Measurements from ENCODE around the gene CD6.

Gene CD6

DNA sequence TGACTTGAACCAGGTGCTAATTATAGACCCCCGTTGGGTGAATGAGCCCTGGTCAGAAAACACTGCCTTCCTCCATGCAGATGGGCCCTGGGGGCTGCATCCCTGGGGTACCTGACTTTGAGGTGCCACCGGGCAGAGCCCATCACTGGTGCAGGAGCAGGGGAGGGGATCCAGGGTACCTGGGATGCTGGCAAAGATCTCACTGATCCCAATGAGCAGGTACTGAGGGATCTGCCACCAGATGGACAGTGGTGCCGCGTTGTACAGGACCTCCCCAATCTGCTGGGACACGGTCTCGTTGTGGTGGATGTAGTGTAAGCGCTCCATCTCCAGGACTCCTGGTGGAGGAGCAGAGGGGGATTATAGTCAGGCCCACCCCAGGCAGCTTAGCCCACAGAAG lies 32.2 kb upstream of the CD6 start:
- TF ChIP-seq CTCF (IDR thresholded peaks at IDR 0.05; ENCODE audit: control insufficient read depth, insufficient read depth, low read depth, low read length, missing control alignments), result no peak
- DNase-seq (ENCODE audit: low read depth), result no peak
- H3K4me3 ChIP-seq (ENCODE audit: control insufficient read depth, low read depth, low read length), result no peak overlapping the region

GRCh38 chr11:60939855-60940254 lies 31.6 kb upstream of the CD6 start:
- DNase-seq (ENCODE audit: low read depth), result no peak
- no peak for TF ChIP-seq CTCF (IDR thresholded peaks at IDR 0.05; ENCODE audit: control insufficient read depth, insufficient read depth, low read depth, low read length, missing control alignments)
- no peak overlapping the region for H3K4me3 ChIP-seq (ENCODE audit: control insufficient read depth, low read depth, low read length)

GRCh38 chr11:60941371-60942119 lies 29.9 kb upstream of the CD6 start:
- H3K4me3 ChIP-seq (ENCODE audit: control insufficient read depth, low read depth, low read length), result no peak overlapping the region
- TF ChIP-seq CTCF (IDR thresholded peaks at IDR 0.05; ENCODE audit: control insufficient read depth, insufficient read depth, low read depth, low read length, missing control alignments), result no peak
- DNase-seq (ENCODE audit: low read depth), result no peak

DNA sequence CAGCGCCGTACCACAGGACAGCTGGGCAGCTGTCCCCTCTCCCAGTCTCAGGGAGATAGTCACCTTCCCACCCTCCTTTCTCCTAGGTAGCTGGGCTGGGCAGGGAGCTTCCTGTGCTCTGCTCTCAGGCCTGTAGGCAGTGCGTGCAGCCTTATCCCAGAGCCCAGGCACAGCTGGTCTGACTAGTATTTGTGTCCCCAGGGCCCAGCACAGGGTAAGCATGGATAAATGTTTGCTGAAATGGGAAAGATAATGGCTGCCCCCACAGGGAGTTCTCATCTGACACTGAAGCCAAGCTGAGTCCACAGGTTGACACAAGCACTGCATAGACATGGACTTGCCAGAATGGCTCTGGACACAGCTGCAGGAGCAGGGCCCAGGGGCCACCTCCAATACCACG lies 29.3 kb upstream of the CD6 start:
- TF ChIP-seq CTCF (IDR thresholded peaks at IDR 0.05; ENCODE audit: control insufficient read depth, insufficient read depth, low read depth, low read length, missing control alignments), result no peak
- no peak overlapping the region for H3K4me3 ChIP-seq (ENCODE audit: control insufficient read depth, low read depth, low read length)
- DNase-seq (ENCODE audit: low read depth), result no peak

DNA sequence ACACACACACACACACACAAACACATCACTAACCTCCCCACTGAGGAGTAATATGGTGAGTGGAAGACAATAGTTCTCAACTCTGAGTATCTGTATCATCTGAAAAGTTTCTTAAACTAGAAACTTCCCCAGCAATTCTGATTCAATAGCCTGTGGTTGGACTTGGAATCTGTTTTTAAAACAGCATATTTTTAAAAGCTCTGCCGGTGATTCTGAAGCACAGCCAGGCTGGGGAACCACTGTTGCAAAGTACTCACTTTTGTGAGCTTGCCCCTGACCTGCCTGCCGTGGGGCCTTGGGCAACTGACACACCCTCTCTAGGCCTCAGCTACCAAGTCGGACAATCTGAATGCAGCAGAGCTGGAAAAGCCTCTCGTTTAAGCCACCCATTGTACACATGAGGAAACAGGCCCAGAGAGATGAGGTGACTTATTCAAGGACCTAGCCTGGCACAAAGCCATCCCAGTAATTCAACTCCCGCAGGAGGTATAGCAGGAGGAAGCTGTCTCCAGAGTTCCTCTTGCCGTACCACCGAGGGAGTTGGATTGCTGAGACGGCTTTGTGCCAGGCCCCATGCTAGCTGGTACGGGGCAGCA lies 28.4 kb upstream of the CD6 start:
- H3K4me3 ChIP-seq (ENCODE audit: control insufficient read depth, low read depth, low read length), result no peak overlapping the region
- TF ChIP-seq CTCF (IDR thresholded peaks at IDR 0.05; ENCODE audit: control insufficient read depth, insufficient read depth, low read depth, low read length, missing control alignments), result no peak
- DNase-seq (ENCODE audit: low read depth), result no peak

DNA sequence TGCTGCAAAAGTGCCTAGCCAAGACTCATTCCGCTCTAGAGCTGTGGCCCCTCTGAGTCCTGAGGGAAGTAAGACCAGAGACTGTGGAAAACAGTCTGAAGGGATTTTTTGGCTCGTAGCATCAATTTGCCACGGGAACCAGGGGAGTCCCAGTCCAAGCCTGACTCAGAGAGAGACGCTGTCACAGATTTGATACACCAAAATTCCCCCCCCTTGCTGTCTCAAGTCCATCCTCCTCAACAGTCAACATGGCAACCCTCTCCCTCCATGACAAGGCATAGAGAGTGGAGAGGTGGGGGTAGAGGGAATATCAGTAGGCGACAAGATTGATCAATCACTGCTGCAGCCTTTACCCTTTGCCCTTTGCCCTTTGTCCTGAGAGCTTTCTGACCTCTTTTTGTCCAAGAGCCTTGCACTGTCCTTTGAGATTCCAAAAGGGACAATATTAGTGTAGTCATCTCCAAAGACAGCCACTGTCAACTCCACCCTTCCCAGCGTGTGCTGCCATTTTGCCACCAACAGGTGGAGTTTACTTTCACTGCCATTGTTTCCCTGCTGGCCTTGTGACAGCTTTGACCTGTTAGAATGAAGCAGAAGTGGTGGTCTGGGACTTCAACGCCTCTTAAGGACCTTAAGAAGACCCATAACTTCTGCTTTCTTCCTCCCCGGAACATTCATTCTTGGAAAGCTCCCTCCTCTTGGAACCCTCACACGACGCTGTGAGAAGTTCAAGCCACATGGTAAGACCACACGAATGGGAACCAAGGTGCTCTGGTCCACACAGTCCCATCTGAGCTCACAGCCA lies 26.8 kb upstream of the CD6 start:
- DNase-seq (ENCODE audit: low read depth), result no peak
- peak; percentile 14 for TF ChIP-seq CTCF (IDR thresholded peaks at IDR 0.05; ENCODE audit: control insufficient read depth, insufficient read depth, low read depth, low read length, missing control alignments)
- H3K4me3 ChIP-seq (ENCODE audit: control insufficient read depth, low read depth, low read length), result no peak overlapping the region

All from AG09309 (cell line).